Type B pancreatic cell (in vitro differentiated cells): Measurements from ENCODE around the gene RNF214. TPM values are rescaled to one million over a fixed set of nuclear protein-coding genes. Genes with fewer than 3 reads are reported as not detected.

Source experiments
- DNase-seq: peaks from one replicate; pipeline ENCODE4 v3.0.0; 2021; ENCODE audit warnings: mixed read lengths; ENCODE audit not compliant: unreplicated experiment; ENCODE audit errors: extremely low spot score
- H3K27ac Mint-ChIP-seq: 2 replicates; pipeline ENCODE4 v1.8.0; 2021; ENCODE audit warnings: mild to moderate bottlenecking, mixed read lengths
- H3K27me3 Mint-ChIP-seq: 2 replicates; pipeline ENCODE4 v1.8.0; 2021; ENCODE audit warnings: mixed read lengths
- H3K36me3 Mint-ChIP-seq: 2 replicates; pipeline ENCODE4 v1.8.0; 2021; ENCODE audit warnings: mixed read lengths
- H3K4me1 Mint-ChIP-seq: one replicate; pipeline ENCODE4 v1.8.0; 2021; ENCODE audit warnings: mixed read lengths; ENCODE audit not compliant: unreplicated experiment
- H3K4me3 Mint-ChIP-seq: 2 replicates; pipeline ENCODE4 v1.8.0; 2021; ENCODE audit warnings: mild to moderate bottlenecking, mixed read lengths
- H3K9me3 Mint-ChIP-seq: 2 replicates; pipeline ENCODE4 v1.8.0; 2021; ENCODE audit warnings: mixed read lengths
- CTCF ChIP-seq: fragments of 200-600 bp; sonication (generic); conservative IDR thresholded peaks from 2 replicates; pipeline ENCODE4 v1.5.0; 2021; ENCODE audit warnings: antibody characterized with exemption, mild to moderate bottlenecking
- total RNA-seq: library from RNA; stranded (reverse); gene quantifications from 2 replicates; pipeline ENCODE4 v1.2.1, GENCODE V29; 2021; ENCODE audit warnings: low replicate concordance

RNF214 gene
- total RNA-seq, 1 donor from 2014 or later: 34.7 TPM

- DNase-seq: no peak
These were observed 42.4 kb upstream of the RNF214 start for GRCh38 chr11:117189941-117190544.

GRCh38 chr11:117191680-117192400, 40.6 kb upstream of the RNF214 start:
- no peak overlapping the region for H3K27ac Mint-ChIP-seq
- TF ChIP-seq CTCF: no peak
- DNase-seq: no peak
- no peaks in the 10 kb centered on the region for H3K4me1 Mint-ChIP-seq
- H3K27me3 Mint-ChIP-seq: no peaks in the 10 kb centered on the region
- no peaks in the 10 kb centered on the region for H3K9me3 Mint-ChIP-seq
- no peak overlapping the region for H3K4me3 Mint-ChIP-seq
- peaks cover 20% of the 10 kb centered on the region for H3K36me3 Mint-ChIP-seq

More at GRCh38 chr11:117189941-117190544, 42.4 kb upstream of the RNF214 start:
- Mint-ChIP-seq H3K4me1 (no peaks in the 10 kb centered on the region), H3K27me3 (no peaks in the 10 kb centered on the region), H3K27ac (no peak overlapping the region), H3K4me3 (no peak overlapping the region), H3K36me3 (peaks cover 17% of the 10 kb centered on the region), H3K9me3 (no peaks in the 10 kb centered on the region)
- no peak for TF ChIP-seq CTCF

GRCh38 chr11:117192401-117192875, 40.0 kb upstream of the RNF214 start:
- Mint-ChIP-seq H3K4me1 (peaks cover 3% of the 10 kb centered on the region), H3K27me3 (no peaks in the 10 kb centered on the region), H3K27ac (no peak overlapping the region), H3K9me3 (no peaks in the 10 kb centered on the region), H3K4me3 (no peak overlapping the region), H3K36me3 (peaks cover 16% of the 10 kb centered on the region)
- TF ChIP-seq CTCF: no peak
- no peak for DNase-seq

GRCh38 chr11:117193130-117194020, 39.1 kb upstream of the RNF214 start:
- DNase-seq: no peak
- Mint-ChIP-seq H3K4me1 (peaks cover 12% of the 10 kb centered on the region), H3K27me3 (no peaks in the 10 kb centered on the region), H3K4me3 (no peak overlapping the region), H3K36me3 (peaks cover 16% of the 10 kb centered on the region), H3K27ac (no peak overlapping the region), H3K9me3 (no peaks in the 10 kb centered on the region)
- no peak for TF ChIP-seq CTCF

GRCh38 chr11:117194267-117194666, 38.2 kb upstream of the RNF214 start:
- H3K27me3 Mint-ChIP-seq: no peaks in the 10 kb centered on the region
- no peak overlapping the region for H3K4me3 Mint-ChIP-seq
- H3K27ac Mint-ChIP-seq: no peak overlapping the region
- no peak for TF ChIP-seq CTCF
- peaks cover 16% of the 10 kb centered on the region for H3K36me3 Mint-ChIP-seq
- peaks cover 16% of the 10 kb centered on the region for H3K4me1 Mint-ChIP-seq
- no peaks in the 10 kb centered on the region for H3K9me3 Mint-ChIP-seq
- no peak for DNase-seq
